Right atrium auricular region (tissue), 2 donors: ENCODE measurements around the gene COLQ. TPM values are rescaled to one million over a fixed set of nuclear protein-coding genes. Genes with fewer than 3 reads are reported as not detected.

Experiments used
- DNase-seq: peaks from one replicate; pipeline ENCODE4 v3.0.0-alpha.2; 2019; ENCODE audit warnings: low spot score
- H3K27ac ChIP-seq, 2 donors: fragments of 200-600 bp; sonication (generic); 1 replicate in 1 of 2; 2 replicates in 1 of 2; pipeline ENCODE4 v1.5.1; 2016 to 2019
- H3K27me3 ChIP-seq, 2 donors: fragments of 200-600 bp; sonication (generic); one replicate each; pipeline versions ENCODE4 v1.5.1 to v1.6.0; 2017 to 2019
- H3K36me3 ChIP-seq: fragments of 200-600 bp; sonication (generic); one replicate; pipeline ENCODE4 v1.5.1; 2016
- H3K4me1 ChIP-seq, 2 donors: fragments of 200-600 bp; sonication (generic); one replicate each; pipeline versions ENCODE4 v1.5.1 to v1.6.0; 2017 to 2019
- H3K4me3 ChIP-seq, 2 donors: fragments of 200-600 bp; sonication (generic); 1 replicate in 1 of 2; 2 replicates in 1 of 2; pipeline ENCODE4 v1.5.1; 2017 to 2019; ENCODE audit warnings: mild to moderate bottlenecking in 1 of 2, moderate library complexity in 1 of 2
- H3K9me3 ChIP-seq, 2 donors: fragments of 200-600 bp; sonication (generic); one replicate each; pipeline ENCODE4 v1.5.1; 2019
- CTCF ChIP-seq, 2 donors: fragments of 200-600 bp; sonication (generic); IDR thresholded peaks; one replicate each; pipeline ENCODE4 v1.5.1; 2019; ENCODE audit warnings: antibody characterized with exemption in 2 of 2
- total RNA-seq, 2 donors: library from RNA; depleted of rRNA; stranded (reverse); fragments of >200 nt; gene quantifications; one replicate each; pipeline ENCODE4 v1.1.0, GENCODE V29; 2016

Gene COLQ
- total RNA-seq, 2 donors from 2014 or later: 24.3 to 38.3 TPM

- no peak for TF ChIP-seq CTCF (IDR thresholded peaks at IDR 0.05)
- Histone ChIP-seq H3K27ac (peak overlapping the region in 1 of 2 donors; percentile 37), H3K9me3 (no peaks in the 10 kb centered on the region), H3K4me1 (peaks cover 0 to 29% of the 10 kb centered on the region in 2 donors), H3K27me3 (no peaks in the 10 kb centered on the region), H3K4me3 (no peak overlapping the region), H3K36me3 (no peaks in the 10 kb centered on the region)
- no peak for DNase-seq
These were observed 42.9 kb downstream of the COLQ start for GRCh38 chr3:15478640-15478979.

- DNase-seq: no peak
- Histone ChIP-seq H3K36me3 (no peaks in the 10 kb centered on the region), H3K9me3 (no peaks in the 10 kb centered on the region), H3K27ac (peak overlapping the region in 1 of 2 donors; percentile 37), H3K4me1 (peaks cover 0 to 29% of the 10 kb centered on the region in 2 donors), H3K27me3 (no peaks in the 10 kb centered on the region), H3K4me3 (no peak overlapping the region)
- TF ChIP-seq CTCF (IDR thresholded peaks at IDR 0.05): no peak
These were observed 43.4 kb downstream of the COLQ start for GRCh38 chr3:15477951-15478639.

GRCh38 chr3:15476378-15476777, 45.1 kb downstream of the COLQ start:
- DNase-seq: no peak

GRCh38 chr3:15475161-15475560, 46.3 kb downstream of the COLQ start:
- H3K4me1 ChIP-seq: peaks cover 0 to 29% of the 10 kb centered on the region in 2 donors
- DNase-seq: no peak
- H3K9me3 ChIP-seq: no peaks in the 10 kb centered on the region
- no peak overlapping the region for H3K4me3 ChIP-seq
- H3K27me3 ChIP-seq: no peaks in the 10 kb centered on the region
- no peak overlapping the region for H3K27ac ChIP-seq
- H3K36me3 ChIP-seq: no peaks in the 10 kb centered on the region
- TF ChIP-seq CTCF (IDR thresholded peaks at IDR 0.05): no peak

More at GRCh38 chr3:15476378-15476777, 45.1 kb downstream of the COLQ start:
- H3K27ac ChIP-seq: no peak overlapping the region
- H3K36me3 ChIP-seq: no peaks in the 10 kb centered on the region
- no peaks in the 10 kb centered on the region for H3K9me3 ChIP-seq
- peaks cover 0 to 29% of the 10 kb centered on the region in 2 donors for H3K4me1 ChIP-seq
- TF ChIP-seq CTCF (IDR thresholded peaks at IDR 0.05): no peak
- no peaks in the 10 kb centered on the region for H3K27me3 ChIP-seq
- no peak overlapping the region for H3K4me3 ChIP-seq

- no peaks in the 10 kb centered on the region for H3K9me3 ChIP-seq
- H3K36me3 ChIP-seq: no peaks in the 10 kb centered on the region
- no peaks in the 10 kb centered on the region for H3K27me3 ChIP-seq
- H3K4me1 ChIP-seq: peaks cover 0 to 6% of the 10 kb centered on the region in 2 donors
- no peak for DNase-seq
- no peak overlapping the region for H3K4me3 ChIP-seq
- TF ChIP-seq CTCF (IDR thresholded peaks at IDR 0.05): no peak
- no peak overlapping the region for H3K27ac ChIP-seq
These were observed 49.6 kb downstream of the COLQ start for GRCh38 chr3:15471861-15472260.

- Histone ChIP-seq H3K4me3 (no peak overlapping the region), H3K36me3 (no peaks in the 10 kb centered on the region), H3K27ac (no peak overlapping the region), H3K27me3 (no peaks in the 10 kb centered on the region), H3K4me1 (no peaks in the 10 kb centered on the region), H3K9me3 (no peaks in the 10 kb centered on the region)
- no peak for TF ChIP-seq CTCF (IDR thresholded peaks at IDR 0.05)
- no peak for DNase-seq
These were observed 50.7 kb downstream of the COLQ start for GRCh38 chr3:15470849-15471248.
